ENCODE results near the gene ZC4H2.
"Not testable (repeated sequence)": the region's sequence is repeated elsewhere in the genome, so short reads cannot be mapped to it uniquely, and the experiment has no call there.

Gene ZC4H2

GRCh38 chrX:64975989-64976672 lies at the start of gene ZC4H2:
Gene ZC4H2 (minus strand): TSS chrX:64976450. CDS start chrX:64976377, 73 bp downstream.
- no peak for DNase-seq

- no peak for DNase-seq
These were observed 41.2 kb upstream of the ZC4H2 start for GRCh38 chrX:65017451-65017850.

- no peak for DNase-seq
These were observed 38.0 kb upstream of the ZC4H2 start for GRCh38 chrX:65014230-65014629.

GRCh38 chrX:65009459-65009858 lies 33.2 kb upstream of the ZC4H2 start:
- DNase-seq = no peak

GRCh38 chrX:65002208-65002607 lies 26.0 kb upstream of the ZC4H2 start:
- DNase-seq = not testable (repeated sequence)

GRCh38 chrX:64996805-64997204 lies 20.6 kb upstream of the ZC4H2 start:
- DNase-seq = no peak

- no peak for DNase-seq
These were observed 18.0 kb upstream of the ZC4H2 start for GRCh38 chrX:64994131-64994798.

GRCh38 chrX:64977830-64978229 lies 1.6 kb upstream of the ZC4H2 start:
- DNase-seq = no peak

GRCh38 chrX:64977051-64977450 lies 801 bp upstream of the ZC4H2 start:
- no peak for DNase-seq

- DNase-seq = no peak
These were observed 407 bp upstream of the ZC4H2 start for GRCh38 chrX:64976673-64977040.

- no peak for DNase-seq
These were observed 759 bp downstream of the ZC4H2 start for GRCh38 chrX:64975491-64975890.

- DNase-seq = no peak
These were observed 50.8 kb downstream of the ZC4H2 start for GRCh38 chrX:64925480-64925879.

GRCh38 chrX:64908121-64908520 lies 68.1 kb downstream of the ZC4H2 start:
- DNase-seq = no peak

- no peak for DNase-seq
These were observed 81.7 kb downstream of the ZC4H2 start for GRCh38 chrX:64894454-64895038.

- DNase-seq = no peak
These were observed 90.4 kb downstream of the ZC4H2 start for GRCh38 chrX:64885850-64886249.

- DNase-seq = not testable (repeated sequence)
These were observed 97.5 kb downstream of the ZC4H2 start for GRCh38 chrX:64878709-64879108.

GRCh38 chrX:64867217-64867616 lies 109.0 kb downstream of the ZC4H2 start:
- no peak for DNase-seq

All from NCI-H226 (cell line).